ENCODE results near the gene SPTB.
"Not testable (repeated sequence)": the region's sequence is repeated elsewhere in the genome, so short reads cannot be mapped to it uniquely, and the experiment has no call there.

Gene SPTB

GRCh38 chr14:64815257-64815656 lies 64.5 kb downstream of the SPTB start:
- no peak for DNase-seq

GRCh38 chr14:64812412-64812811 lies 67.3 kb downstream of the SPTB start:
- no peak for DNase-seq

DNA sequence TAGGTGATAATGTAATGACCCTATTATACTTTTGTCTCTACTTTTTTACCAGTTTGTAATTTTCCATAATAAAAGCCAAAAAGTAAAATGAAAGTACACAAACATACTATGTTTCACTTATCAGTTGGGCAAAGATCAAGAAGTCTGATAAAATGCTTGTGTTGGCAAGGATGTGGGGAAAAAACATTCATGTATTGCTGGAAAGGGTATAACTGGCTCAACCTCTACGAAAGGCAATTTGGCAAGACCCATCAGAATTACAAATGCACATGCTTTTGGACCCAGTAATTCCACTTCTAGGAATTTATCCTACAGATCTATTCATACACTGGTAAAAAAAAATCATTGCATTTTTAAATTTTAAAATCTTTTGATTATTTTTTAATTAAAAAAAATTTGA lies 68.0 kb downstream of the SPTB start:
- DNase-seq, result no peak

DNA sequence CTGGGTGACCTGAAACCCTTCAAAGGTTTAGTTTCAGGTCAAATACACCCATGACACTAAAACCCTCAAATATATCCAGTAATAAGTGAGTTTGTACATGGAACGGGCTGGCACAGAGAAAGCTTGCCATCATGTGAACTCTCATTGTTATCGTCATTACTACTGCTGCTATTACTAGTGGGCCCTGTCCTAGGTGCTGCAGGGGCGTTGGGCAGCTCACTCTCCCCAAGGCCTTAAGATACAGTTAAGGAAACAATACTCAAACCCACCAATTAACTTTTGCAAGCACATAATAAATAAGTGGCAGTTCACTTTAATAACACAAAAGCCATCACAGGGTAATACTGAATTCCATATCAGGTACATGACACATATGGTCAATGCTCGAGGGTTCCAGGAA lies 71.3 kb downstream of the SPTB start:
- no peak for DNase-seq

DNA sequence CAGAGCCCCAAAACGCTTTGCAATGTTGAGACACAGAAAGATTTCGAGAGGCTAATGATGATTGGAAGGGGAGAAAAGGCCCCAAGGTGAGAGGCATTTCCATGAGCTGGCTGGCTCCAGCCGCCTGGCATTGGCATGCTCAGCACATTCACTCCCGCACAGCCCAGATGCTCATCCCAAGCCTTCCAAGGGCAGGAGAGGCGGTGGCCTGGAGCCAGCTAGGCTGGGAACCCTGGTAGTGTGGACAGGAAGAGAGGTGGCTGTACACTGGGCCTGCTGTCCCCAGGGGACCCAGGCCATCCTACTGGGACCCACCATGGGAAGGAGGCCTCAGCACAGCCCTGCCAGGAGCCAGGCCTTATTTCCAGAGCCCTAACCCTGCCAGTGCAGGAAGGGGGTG lies 72.2 kb downstream of the SPTB start:
- DNase-seq, result no peak

DNA sequence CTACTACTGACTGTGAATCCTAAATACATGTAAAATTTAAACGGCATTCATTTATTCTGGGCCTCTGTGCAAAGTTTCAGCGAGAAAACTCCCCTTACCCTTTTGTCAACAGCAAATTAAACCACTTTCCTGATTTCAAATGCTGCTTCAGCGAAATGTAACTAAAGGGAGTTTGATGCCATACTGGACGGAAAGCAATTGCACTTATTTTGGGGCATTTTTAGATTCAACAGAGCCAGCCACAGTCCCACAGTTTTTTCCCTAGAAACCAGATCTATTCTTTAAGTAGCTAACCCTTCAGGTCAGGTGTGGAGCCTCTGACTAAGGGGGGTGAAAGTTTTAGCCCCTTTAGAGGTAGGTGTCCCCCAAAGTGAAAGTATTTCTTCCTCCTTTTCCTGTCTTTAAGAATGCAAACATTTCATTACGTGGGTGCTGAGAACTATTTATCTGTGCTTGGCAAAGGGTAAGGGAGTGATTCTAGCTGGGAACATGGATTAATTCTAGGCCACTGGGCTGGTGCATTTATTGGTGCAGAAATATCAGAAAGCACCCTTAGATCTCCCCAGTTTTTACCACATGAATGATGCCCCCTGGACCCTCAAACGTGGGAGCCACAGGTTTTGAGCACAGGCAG lies 72.7 kb downstream of the SPTB start:
- DNase-seq, result no peak

DNA sequence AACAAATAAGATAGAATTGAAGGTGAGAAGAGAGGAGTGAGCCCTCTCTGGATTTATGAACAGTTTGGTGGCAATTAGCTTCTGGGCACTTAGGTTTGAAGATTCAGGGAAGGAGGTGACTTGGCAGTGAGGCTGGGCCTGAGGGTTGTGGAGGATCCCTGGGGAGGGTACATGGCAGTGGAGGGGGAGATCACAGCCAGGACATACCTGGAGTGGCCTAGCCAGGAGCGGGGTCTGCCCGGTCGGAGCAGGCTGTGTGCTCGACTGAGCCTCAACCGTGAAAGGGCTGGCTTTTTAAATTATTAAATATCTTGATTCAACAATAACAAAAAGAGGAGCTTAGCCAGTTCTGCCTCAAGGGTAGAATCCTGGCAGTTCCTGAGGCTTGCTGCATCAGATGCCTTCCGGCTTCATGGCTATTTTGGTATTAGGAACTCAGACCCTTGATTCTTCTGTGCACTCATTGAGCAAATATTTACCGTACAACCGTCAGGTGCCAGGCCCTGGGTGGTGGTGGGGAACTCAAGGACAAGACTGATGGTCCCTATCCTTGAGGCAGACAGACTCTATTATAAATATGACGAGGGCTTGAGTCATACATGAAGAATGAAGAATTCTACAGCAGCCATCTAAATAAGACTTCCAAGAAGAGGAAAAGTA lies 73.4 kb downstream of the SPTB start:
- no peak for DNase-seq

GRCh38 chr14:64805646-64806045 lies 74.1 kb downstream of the SPTB start:
- DNase-seq, result not testable (repeated sequence)

DNA sequence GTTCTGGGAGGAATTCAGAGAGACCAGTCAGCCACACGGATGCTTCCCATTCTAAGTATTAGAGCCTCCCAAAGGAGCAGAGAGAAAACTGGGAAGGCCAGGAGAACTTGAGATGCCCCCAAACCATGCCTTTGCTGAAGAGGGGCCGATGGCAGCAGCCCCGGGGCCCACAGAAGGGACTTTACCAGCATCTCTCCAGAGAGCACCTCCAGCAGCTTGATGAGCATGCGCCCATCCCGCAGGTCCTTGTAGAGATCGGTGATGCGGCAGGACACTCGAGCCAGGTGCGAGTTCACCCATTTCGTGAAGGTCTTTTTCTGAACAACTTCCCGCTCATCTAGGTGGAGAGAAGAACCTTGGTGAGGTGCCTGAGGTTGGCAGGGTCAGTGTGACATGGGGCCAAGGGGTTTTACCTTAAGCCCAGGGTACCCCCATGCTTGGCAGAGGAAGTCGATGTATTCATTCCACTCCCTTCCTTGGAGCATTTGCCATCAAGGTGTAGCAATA lies 74.9 kb downstream of the SPTB start:
- DNase-seq, result no peak

- DNase-seq, result no peak
Observed at GRCh38 chr14:64801800-64802199, 77.9 kb downstream of the SPTB start.

DNA sequence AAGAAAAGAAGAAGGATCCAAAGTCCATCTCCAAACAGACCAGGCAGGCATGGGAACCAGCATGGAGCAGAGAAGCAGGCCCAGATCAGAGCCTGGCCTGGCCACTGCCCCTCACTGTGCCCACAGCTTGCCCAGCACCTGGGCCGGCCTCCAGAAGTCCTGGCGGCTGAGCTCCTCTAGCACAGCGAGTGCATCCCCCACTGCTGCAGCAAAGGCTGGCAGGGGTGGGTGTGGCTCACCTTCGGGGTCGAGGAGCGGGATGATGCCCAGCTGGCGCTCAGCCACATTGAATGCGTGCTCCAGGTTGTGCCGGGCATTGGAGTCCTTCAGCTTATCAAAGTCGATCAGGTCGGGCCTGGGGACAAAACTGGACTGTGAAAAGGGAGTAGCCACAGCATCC lies 78.7 kb downstream of the SPTB start:
- no peak for DNase-seq

DNA sequence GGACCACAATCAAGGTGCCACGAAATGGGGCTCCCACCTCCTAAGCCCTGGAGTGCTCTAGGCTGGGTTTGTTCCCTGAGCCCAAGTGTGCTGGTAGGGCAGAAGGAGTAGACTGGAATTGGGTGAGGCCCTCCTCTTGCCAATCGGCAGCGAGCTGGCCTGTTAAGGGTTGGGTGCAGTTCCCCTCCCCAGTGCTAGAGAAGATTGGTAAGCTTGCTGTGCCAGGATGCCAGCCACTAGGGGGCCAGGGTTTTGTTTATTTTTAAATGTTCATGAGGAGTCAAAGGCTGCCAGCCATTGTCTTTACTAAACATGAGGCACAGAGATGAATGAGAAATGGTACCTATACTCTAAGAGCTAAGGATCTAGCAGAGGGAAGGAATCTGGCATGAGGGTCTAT lies 79.7 kb downstream of the SPTB start:
- DNase-seq, result no peak

DNA sequence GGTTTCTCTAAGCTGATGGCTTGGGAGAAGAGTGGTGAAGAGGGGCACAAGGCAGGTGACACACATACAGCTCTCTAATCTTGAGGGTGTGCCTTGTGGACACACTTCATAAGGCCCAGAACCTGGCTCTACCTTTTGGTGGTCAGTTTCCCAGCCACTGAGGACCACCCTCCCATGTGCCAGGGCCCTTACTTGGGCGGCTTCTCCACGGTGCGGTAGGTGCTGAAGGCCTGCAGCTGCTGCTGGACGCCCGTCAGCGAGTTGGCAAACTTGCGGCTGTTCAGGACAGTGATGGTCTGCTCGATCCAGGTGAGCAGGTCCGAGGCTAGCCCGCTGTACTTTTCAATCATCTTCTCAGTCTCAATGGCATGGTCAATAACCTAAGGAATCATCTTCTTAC lies 80.2 kb downstream of the SPTB start:
- DNase-seq, result no peak

DNA sequence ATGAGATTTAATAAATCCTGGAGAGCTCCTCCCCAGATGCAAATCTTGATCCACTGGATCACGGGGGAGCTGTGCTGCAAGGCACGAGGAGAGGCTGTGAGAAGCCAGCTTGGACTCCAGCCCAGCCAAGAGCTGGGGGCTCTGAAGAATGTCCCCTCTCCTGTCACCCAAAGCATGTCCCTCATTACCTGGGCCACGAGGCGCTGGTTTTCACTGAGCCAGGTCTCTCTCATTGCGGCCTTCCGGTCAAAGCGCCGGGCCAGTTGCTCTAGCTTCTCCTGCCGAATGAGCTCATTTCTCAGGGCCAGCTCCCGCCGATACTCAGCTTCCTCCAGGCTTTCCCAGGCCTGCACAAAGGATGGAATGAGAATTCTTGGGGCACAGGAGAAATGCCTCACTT lies 83.3 kb downstream of the SPTB start:
- DNase-seq, result no peak

GRCh38 chr14:64795921-64796320 lies 83.8 kb downstream of the SPTB start:
- no peak for DNase-seq

- no peak for DNase-seq
Observed at GRCh38 chr14:64795211-64795610, 84.5 kb downstream of the SPTB start.

DNA sequence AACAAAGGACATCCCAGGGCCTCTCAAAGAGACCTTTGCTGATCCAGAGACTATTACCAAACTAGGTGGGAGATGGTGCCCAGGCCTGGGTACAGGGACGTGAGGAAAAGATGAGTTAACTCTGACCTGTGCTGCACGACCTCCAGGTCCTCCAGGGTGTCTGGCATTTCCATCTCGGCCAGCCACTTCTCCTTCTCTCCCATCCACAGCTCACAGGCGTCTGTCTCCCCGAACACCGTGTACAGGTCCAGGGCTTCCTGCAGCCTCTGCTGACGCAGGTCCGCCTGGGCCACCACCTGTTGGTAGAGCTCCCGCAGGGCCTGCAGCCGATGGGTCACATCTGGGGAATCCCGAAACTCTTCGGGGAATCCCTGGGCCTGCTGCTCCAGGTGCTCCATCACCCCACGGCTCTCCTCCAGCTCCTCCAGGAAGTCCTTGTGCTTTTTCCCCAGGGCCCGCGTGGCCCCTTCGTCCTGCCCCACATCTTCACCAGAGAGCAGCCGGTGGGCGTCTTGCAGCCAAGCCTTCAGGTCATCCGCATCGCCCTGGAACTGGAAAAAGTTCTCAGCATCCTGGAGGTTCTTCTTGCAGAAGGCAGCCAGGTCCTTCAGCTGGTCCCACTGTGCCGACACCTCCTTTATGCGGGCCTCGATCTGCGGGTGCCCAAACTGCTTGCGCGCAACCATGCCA lies 86.7 kb downstream of the SPTB start:
- DNase-seq, result no peak

DNA sequence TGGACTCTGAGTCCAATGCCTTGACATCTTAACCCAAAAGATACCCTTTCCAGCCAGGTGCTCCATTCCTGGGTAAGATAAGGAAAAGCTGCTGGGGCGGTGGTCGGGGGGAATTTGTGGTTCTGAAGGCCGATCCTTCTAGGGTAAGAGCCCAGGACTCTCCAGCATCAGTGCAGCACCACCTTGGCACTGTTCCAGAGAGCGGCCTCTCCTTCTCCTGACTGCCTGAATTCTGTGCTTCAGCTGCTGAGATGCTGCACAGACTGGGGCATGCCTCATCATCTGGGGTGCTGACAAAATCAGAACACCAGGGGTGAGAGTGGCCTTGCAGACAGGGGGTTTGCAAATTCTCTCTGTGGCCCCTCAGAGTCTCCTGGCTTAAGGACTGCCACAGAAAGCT lies 87.5 kb downstream of the SPTB start:
- DNase-seq, result no peak

DNA sequence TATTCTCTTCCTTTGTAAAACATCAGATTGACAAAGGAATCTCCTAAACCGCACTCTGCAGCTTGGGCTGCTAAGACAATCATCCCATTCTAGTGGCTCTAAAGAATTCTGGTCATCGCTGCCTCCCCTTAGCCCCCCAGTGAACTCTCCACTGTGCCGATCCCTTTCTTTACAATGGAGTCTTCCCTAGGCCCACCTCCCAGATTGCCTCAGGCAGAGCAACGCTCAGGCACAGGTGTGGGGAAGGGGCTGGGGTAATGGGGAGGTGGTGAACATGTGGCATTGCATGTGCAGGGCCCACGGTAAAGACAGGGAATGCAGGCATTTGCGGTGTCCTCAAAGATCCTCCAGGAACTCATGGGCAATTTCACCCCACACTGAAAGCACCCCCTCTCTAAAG lies 89.2 kb downstream of the SPTB start:
- no peak for DNase-seq

DNA sequence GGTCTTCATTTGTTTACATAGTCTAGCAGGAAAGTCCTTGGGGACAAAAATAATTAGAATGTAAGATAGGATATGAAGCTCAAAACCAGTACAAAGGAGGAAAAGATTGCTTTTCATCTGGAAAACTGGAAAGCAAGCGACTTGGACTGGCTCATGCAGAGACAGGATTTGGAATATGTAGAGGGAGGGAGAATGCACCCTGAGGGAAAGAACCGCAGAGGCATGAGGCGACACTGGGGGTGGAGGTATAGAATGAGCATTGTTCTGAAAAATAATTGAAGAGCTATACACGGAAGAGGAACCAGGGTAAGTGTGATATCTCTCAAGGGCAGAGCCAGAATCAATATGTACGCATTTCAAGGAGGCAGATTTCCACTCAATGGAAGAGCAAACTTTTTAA lies 90.0 kb downstream of the SPTB start:
- DNase-seq, result no peak

DNA sequence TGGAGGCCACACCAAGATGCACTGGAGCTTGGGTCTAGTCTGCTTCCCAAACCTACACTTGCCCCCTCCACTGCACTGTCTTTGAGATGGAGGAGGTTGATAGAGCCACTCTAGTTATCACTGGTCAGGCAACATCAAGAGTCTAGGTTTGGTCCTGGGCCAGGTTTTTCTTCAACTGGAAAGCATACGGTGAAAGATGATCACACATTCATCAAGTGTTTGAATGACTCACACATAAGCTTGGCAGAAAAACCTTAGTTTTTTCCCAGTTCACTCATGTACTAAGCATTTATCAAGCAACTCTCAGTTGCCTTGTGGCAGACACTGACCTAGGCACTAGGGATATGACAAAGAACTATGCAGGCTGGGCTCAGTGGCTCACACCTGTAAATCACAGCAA lies 91.0 kb downstream of the SPTB start:
- no peak for DNase-seq

GRCh38 chr14:64787619-64788018 lies 92.1 kb downstream of the SPTB start:
- DNase-seq, result no peak

- no peak for DNase-seq
Observed at GRCh38 chr14:64786296-64787149, 93.2 kb downstream of the SPTB start.
